GM19023 (cell line): ENCODE results near the gene ZSCAN5A.
"Not testable (repeated sequence)": the region's sequence is repeated elsewhere in the genome, so short reads cannot be mapped to it uniquely, and the experiment has no call there.

ENCODE experiments used
- ATAC-seq: cut with Tn5 transposase; IDR thresholded peaks from one replicate; pipeline ENCODE4 v1.9.1; 2021; ENCODE audit warnings: mild to moderate bottlenecking, moderate library complexity; ENCODE audit not compliant: unreplicated experiment

ZSCAN5A gene

DNA sequence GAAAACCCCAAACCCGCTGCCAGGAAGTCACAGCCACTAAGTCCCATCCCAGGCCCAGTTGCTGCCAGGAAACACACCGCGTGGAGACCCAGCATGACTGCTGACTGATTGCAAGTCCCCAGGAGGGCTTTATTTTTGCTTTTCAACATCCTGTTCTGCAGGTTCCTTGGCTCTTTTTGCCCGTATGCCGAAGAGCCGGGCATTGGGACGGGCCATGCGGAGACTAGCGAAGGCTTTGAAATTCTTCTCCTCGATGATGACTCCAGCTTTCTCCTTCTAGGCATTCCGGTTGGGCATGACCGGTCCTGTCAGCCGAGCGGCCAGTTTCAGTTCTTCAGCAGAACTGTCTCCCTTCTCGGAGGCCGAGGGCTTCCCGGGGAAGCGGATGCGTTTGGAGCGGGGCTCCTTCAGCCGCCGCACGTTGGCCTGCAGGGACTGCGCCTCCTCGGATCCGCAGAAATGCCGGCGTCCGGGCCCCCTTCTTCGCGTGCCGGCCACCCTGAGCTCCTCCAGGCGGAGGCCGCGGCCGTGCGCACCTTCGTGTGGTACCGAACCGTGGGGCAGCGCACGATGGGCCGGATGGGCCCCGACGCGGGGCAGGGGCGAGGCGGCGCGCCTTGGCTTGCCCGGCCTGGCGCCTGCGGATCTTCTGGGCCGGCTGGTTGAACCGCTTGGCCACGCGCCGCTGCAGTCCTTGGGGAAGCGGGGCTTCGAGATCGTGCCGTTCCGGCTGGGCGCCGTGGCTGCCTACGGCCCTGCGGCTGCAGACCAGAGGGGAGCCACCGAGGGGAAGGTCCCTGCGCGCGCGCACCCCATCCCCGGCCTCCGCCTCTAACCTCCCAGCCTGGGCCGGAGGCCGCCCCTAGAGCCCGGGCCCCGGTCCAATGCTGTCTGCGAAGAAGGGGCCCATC lies 97.3 kb downstream of the ZSCAN5A start:
- ATAC-seq, result no peak

GRCh38 chr19:56211718-56212117 lies 102.9 kb downstream of the ZSCAN5A start:
- no peak for ATAC-seq

DNA sequence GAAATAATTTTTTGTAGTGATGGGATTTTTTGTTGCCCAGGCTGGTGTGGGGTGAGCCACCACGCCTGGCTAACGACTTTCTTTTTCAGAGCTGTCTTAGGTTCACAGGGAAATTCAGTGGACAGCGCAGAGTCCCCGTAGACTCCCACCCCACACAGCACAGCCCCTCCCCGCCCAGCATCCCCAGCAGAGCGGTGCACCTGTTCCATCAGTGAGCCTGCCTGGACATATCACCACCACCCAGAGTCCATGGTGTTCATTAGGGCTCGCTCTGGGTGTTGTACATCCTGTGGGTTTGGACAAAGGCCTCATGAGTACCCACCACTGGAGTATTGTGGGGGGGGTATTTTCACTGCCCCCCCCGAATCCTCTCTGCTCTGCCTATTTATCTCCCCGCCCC lies 104.6 kb downstream of the ZSCAN5A start:
- not testable (repeated sequence) for ATAC-seq

- no peak for ATAC-seq
Measured at GRCh38 chr19:56209091-56209490, 105.5 kb downstream of the ZSCAN5A start.

- ATAC-seq, result not testable (repeated sequence)
Measured at GRCh38 chr19:56207581-56207980, 107.1 kb downstream of the ZSCAN5A start.

GRCh38 chr19:56201973-56202372 lies 112.7 kb downstream of the ZSCAN5A start, which contains the start of gene ZSCAN5C:
ZSCAN5C (plus strand) TSS chr19:56202273; CDS start chr19:56205914, 3,641 bp downstream.
- no peak for ATAC-seq

GRCh38 chr19:56199687-56200086 lies 115.0 kb downstream of the ZSCAN5A start:
- ATAC-seq, result no peak

GRCh38 chr19:56197646-56198045 lies 117.0 kb downstream of the ZSCAN5A start, which contains the start of gene ZSCAN5B:
ZSCAN5B (minus strand) TSS chr19:56197783; CDS start chr19:56193052, 4,731 bp downstream.
- ATAC-seq, result not testable (repeated sequence)

- no peak for ATAC-seq
Measured at GRCh38 chr19:56193981-56194640, 120.5 kb downstream of the ZSCAN5A start.

DNA sequence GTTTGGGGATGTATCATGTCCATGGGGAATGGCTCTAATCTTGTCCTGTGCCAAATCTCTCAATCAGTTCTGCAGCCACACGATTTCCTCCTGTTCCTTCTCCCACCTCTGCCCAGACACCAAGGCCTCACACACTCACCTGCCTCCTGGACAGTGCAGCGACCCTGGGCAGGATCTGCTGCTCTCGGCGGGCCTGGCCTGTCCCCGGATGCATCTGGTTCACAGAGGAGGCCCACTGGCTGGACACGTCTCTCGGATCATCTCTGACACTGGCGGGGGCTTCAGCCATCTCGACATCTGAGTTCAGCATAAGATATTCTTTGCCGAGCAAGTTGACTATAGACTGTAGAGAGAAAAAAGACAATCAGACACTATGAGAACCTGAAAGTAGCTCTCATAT lies 122.9 kb downstream of the ZSCAN5A start:
- ATAC-seq, result no peak

DNA sequence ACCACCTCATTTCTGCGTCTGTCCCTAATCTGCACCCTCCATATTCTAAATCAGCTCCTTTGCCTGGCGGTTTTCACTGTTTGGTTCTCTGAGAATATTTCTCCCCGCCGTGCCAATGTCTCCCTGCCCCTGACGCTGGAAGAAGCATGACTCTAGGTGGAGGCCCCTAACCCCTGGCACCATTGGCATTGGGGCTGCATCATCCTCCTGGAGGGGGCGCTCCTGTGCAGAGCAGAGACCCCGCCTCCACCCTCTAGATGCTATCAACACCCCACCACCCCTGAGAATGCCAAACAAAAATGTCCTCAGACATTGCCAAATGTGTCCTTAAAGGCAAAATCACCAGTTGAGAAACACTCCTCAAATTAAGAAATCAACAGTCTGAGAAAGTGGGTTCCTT lies 123.5 kb downstream of the ZSCAN5A start:
- no peak for ATAC-seq

GRCh38 chr19:56189785-56190184 lies 124.9 kb downstream of the ZSCAN5A start:
- ATAC-seq, result no peak

GRCh38 chr19:56177564-56178243 lies 136.9 kb downstream of the ZSCAN5A start:
- ATAC-seq, result no peak

DNA sequence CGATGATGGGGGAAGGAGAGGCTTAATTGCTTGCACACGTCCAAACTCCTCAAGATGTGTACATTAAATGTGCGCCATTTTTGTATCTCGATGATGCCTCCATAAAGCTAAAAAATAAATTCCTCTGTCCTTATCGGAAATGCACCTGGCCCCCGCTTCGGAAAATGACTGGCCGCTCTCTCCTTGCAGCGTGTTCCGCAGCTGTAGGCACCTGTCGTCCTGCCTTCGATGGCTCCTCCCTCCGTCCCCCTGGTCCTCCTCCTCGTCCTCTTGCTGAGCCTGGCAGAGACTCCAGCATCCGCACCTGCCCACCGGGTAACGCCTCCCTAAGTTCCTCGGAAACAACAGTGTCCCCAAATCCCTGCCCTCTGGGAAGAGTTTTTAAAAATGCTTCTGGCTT lies 137.8 kb downstream of the ZSCAN5A start:
- ATAC-seq, result no peak

GRCh38 chr19:56176310-56176709 lies 138.3 kb downstream of the ZSCAN5A start:
- not testable (repeated sequence) for ATAC-seq

DNA sequence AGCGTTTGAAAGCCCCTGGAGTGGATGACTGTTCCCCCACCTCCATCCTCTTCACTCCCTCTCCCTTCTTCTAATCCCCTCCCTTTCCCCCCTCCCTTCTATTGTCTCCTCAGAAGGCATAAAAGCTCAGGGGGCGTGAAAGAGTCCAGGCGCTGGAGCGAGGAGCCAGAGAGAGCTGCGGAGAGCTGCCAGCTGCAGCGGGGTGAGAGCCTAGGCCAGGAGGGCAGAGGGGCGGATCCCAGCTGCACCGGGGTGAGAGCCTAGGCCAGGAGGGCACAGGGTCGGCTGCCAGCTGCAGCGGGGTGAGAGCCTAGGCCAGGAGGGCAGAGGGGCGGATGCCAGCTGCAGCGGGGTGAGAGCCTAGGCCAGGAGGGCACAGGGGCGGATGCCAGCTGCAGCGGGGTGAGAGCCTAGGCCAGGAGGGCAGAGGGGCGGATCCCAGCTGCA lies 138.8 kb downstream of the ZSCAN5A start, which contains the start of gene GALP:
GALP (plus strand) TSS at position 148 of the 447 bp plus-strand sequence. CDS start 1,101 bp downstream, outside the sequence.
- not testable (repeated sequence) for ATAC-seq

- ATAC-seq, result no peak
Measured at GRCh38 chr19:56174550-56174949, 140.1 kb downstream of the ZSCAN5A start.

DNA sequence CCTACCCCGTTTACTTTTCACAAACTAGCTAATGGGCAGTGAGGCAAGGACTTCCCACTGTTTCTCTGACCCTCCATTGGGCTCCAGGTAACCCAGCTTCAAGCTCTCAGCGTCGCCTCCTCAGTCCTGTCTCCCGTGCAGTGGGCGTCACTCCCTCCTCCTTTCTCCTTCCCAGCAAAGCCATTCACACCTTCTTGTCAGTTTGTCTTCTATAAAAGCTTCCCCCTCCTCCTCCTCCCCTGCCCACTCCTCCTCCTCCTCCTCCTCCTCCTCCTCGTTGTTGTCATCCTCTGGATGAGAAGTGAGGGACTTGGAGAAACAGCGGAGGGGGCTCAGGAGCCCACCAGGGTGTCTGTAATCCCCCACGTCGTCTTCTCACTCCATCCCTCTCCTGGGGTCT lies 140.6 kb downstream of the ZSCAN5A start:
- no peak for ATAC-seq
